GM12864 (cell line): ENCODE results near the gene DISP2.

Source experiments
- DNase-seq: peaks from one replicate; pipeline ENCODE4 v3.0.0-alpha.2; 2011; ENCODE audit warnings: low read depth
- H3K4me3 ChIP-seq: 2 replicates; pipeline ENCODE4 v1.5.1; 2011; ENCODE audit warnings: mild to moderate bottlenecking, low read depth, low read length, control low read depth
- CTCF ChIP-seq: IDR thresholded peaks from 2 replicates; pipeline ENCODE4 v1.5.1; 2011; ENCODE audit warnings: low read depth, mild to moderate bottlenecking, moderate library complexity, low read length, control low read depth, inconsistent platforms; ENCODE audit errors: missing control alignments

The DISP2 gene

DNA sequence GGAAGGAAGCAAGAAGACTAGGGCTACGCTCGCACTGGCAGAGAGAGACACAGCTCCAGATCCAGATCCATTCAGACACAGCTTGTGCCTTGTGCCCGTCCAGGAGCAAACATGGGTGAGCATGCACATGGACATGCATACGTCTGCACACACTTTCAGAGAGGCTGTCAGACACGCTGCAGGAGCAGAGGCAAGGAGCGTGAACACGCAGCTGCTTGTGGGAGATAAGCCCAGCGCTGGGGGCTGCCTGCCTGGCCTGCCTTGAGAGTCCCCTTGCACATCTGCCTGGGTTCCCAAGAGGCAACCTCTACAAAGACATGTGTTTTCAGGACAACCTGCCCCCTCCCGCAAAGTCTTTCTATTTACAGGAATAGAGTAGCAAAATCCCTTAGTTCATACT, 69.2 kb downstream of the DISP2 start:
- no peak for TF ChIP-seq CTCF

DNA sequence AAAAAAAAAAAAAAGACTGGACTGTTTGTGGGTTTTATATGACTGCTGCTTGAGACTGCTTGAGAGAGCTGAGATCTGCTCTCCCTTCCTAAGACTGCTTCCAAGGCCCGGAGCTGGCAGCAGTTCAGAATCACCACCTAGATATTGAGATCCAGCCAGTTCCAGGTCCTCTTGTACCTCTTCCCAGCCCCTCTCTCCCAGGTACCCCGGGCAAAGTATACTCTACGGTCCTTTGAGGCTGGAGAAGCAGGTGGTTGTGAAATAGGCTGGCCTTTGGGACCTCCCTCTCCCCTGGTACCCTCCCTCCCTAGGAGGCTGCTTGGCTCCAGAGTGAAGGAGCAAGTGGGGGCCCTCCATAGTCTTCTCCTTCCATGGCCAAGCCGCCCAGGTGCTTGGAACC, 70.2 kb downstream of the DISP2 start:
- DNase-seq: no peak
- no peak overlapping the region for H3K4me3 ChIP-seq
- no peak for TF ChIP-seq CTCF

More for the DNA sequence above, 69.2 kb downstream of the DISP2 start:
- no peak overlapping the region for H3K4me3 ChIP-seq
- DNase-seq: no peak
